Measurements from ENCODE around the gene AGMO.
"Not testable (repeated sequence)": the region's sequence is repeated elsewhere in the genome, so short reads cannot be mapped to it uniquely, and the experiment has no call there.

The AGMO gene

DNA sequence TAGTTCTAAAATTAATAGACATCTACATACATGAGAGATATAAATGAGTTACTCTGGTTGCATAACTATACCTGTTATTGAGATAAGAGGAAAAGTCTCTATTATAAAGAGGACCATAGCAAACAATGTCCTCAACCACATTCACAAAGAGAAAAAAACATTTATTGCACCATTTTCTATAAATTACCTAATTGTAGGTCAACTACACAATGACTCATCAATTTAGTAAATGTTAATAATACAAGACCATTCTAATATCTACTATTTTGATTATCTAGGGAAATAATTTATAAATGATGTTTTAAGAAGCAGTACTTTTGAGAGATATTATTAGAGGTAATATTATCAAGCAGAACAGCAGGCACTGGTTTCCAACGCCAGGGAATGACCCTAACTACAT, 246.1 kb downstream of the AGMO start:
- no peak for DNase-seq (ENCODE audit: low read depth in 3 of 3)

DNA sequence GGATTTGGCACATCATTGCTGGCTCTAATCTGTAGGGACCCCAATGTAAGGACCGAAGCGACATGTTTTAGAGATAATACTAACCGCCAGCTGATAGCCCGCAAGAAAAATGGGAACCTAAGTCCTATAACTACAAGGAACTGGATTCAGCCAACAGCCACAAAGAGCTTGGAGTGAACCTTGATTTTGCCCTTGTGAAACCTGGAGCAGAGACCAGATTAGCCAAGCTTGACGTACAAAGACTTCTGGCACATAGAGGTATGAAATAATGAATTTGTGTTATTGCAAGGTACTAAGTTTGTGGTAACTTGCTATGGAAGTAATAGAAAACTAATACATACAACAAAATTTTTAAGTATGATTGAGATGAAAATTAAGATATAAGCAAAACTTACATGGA, 246.9 kb downstream of the AGMO start:
- no peak for DNase-seq (ENCODE audit: low read depth in 3 of 3)

DNA sequence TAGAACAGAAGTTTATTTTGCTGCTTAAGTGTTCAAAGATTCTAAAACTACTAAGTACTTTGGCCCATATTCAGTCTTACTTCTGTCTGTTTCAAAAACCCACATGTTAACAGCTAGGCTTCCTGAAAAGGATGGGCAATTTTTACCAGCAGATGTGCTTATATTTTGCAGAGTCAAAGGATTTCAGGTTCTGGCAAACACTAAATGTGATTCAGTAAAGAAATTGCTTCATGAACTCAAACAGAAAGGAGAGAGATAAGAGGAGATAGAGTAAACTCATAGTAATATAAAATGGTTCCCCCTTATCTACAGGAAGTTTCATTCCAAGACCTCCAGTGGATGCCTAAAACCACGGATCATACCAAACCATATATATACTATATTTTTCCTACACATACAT, 248.5 kb downstream of the AGMO start:
- no peak for DNase-seq (ENCODE audit: low read depth in 3 of 3)

DNA sequence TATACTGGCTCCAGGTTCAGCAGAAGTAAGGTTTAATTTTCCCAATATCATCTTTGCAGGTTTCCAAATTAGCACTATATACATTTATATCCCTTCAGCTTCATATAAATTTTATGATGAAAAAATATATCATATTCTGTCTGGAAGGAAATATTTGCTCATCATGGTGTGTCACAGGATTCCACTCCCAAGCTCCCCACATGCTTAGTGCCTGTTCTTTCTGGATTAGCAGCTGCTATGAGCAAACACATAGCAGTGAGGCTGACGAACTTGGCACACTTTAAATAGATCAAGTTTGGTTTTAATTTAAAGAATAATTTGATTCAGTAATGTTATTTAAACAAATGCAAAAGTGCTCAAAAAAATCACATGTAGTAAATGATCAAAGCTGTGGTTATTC, 251.9 kb downstream of the AGMO start:
- no peak for DNase-seq (ENCODE audit: low read depth in 3 of 3)

DNA sequence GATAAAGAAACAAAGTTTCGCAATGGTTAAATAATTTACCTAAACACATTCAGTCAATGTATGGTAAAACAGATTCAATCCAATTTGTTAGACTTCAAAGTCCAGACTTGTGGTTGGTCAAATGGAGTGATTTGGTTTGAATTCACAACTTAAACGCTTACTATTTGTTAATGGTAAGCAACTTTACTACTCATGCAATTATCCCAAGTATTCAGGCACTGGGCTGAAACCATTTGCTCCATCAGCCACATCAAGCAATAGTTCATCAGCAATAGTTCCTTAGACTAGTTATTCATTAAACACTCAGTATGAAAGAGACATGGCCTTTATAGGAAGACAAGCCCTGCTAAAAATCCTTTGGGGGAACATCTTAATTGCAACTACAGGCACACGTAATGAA, 253.0 kb downstream of the AGMO start:
- DNase-seq (ENCODE audit: low read depth in 3 of 3): no peak

DNA sequence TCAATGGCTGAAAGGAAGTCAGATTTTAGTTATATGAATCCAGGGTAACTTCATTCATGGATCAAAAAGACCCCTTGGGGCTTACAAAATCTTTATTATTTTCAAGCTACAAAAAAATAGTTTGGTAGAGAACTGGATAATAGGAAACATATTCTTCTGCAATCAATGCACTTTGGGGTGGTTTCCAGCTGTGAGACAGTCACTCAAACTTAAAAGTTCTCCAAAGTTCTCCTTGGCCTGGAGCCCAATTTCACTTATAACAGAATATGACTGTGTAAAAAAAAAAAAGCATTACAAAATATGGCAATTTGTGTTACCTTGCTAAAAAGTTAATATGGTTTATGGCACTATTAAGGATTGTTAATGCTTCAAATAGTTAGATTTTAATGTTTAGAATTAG, 255.5 kb downstream of the AGMO start:
- no peak for DNase-seq (ENCODE audit: low read depth in 3 of 3)

DNA sequence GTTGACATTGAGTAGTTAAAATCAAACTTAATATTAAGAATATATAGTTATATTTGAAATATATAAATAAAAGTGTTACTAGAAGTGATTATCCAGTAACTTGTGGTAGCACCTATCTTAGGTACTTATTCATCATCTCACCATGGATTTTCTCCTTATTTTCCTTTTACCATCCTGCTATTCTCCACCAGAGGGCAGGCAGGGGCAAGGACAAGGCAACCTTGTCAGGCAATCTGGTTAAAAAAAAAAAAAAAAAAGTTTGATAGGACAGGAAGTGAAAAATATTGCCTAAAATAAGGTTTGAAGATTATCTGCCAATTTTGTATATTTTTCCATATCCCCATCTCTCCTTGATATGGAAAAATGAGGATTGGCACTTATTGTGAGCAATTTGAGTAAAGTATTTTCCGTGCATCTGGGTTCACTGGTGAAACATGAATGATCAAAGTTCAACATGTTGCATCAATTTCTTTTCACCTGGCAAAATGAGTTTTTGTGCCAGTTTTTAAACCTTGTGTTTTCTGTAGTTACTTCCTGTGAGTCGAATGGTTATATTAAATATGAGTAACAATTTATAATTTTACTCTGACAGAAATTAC, 256.7 kb downstream of the AGMO start:
- no peak for DNase-seq (ENCODE audit: low read depth in 3 of 3)

DNA sequence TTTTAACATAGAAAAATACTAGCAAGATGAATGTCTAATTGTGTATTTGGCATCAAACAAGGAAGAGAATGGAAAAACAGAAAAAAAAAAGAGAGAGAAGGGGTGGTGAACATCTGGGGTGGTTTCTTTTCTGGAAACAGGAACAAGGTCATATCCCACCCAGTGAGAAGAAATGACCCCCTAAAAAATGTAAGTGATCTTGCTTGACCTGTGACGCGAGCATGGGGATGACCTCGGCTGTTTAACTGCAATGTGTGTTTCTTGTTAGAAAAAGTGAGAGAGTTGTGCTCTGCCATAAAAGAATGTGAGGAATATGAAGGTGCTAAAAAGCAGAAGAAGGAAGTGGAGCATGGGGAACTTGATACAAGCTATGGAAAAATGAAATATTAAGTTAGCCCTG, 258.5 kb downstream of the AGMO start:
- no peak for DNase-seq (ENCODE audit: low read depth in 3 of 3)

DNA sequence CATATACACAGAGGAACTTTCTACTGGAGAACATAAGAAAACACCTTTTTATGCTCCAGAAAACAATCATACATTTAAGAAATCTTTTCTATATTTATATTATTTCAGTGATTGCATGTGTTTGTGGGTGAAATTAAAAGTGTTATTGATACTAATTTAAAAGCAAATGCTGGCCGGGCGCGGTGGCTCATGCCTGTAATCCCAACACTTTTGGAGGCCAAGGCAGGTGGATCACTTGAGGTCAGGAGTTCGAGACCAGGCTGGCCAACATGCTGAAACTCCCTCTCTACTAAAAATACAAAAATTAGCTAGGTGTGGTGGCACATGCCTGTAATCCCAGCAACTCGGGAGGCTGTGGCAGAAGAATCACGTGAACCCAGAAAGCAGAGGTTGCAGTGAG, 260.8 kb downstream of the AGMO start:
- DNase-seq (ENCODE audit: low read depth in 3 of 3): not testable (repeated sequence)

DNA sequence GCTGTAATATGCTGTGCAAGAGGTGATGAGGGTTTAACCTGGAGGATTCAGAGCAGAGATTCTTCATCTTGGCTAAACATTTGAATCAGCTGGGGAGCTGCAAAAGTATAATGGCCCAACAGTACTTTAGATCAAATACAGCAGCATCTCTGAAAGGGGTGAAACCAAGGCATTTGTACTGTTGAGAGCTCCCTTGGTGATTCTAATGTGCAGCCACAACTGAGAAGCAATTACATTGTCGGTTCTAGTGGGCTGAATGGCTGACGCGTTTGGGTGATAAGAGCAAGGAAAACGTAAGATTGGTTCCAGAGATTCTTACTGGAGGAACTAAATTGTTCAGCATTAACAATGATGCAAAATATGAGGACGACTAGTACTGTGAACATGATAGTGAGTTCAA, 269.7 kb downstream of the AGMO start:
- DNase-seq (ENCODE audit: low read depth in 3 of 3): no peak

DNA sequence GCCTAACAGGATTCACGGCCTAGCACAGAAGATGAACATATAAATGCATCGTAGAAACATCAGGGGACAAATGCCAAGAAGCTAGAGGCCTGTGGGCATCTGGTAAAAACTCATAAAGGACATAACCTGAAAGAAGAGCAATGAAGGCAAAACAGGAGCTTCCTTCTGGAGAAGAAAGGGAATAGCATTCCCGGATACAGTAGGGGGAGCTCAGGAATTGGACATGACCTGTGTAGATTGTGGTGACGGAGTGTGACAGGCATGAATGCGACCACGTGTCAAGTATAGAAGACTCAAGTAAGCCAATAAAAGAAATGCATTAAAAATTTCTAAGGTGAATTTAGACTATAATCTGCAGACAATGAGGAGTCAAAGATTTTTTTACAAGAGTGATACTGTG, 270.1 kb downstream of the AGMO start:
- no peak for DNase-seq (ENCODE audit: low read depth in 3 of 3)

DNA sequence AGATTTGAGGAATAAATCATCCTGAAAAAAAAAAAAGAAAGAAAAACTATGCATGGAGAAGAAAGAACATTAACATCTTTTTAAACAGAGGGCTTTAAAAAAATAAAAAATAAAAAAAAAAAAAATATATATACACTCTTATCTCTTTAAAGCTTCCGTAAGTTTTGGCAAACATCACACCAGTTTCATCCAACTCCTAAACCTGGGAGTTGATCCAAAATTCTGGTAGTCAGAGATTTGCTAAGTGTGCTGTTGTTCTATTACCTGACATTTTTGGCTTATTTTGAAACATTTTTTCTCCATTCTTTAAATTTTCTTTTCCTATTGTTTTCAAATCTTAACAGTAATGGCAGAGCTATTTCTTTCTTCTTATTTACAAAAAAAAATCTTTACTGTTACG, 273.1 kb downstream of the AGMO start:
- no peak for DNase-seq (ENCODE audit: low read depth in 3 of 3)

DNA sequence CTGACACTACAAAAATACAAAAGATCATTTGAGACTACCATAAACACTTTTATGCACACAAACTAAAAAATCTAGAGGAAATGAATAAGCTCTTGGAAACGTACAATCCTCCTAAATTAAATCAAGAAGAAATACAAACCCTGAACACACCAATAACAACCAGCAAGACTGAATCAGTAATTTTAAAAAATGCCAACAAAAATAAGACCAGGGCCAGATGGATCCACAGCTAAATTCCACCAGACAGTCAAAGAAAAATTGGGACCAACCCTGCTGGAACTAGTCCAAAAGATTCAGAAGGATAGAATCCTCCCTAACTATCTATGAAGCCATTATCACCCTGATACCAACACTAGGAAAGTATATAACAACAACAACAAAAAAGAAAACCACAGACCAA, 277.4 kb downstream of the AGMO start:
- no peak for DNase-seq (ENCODE audit: low read depth in 3 of 3)

DNA sequence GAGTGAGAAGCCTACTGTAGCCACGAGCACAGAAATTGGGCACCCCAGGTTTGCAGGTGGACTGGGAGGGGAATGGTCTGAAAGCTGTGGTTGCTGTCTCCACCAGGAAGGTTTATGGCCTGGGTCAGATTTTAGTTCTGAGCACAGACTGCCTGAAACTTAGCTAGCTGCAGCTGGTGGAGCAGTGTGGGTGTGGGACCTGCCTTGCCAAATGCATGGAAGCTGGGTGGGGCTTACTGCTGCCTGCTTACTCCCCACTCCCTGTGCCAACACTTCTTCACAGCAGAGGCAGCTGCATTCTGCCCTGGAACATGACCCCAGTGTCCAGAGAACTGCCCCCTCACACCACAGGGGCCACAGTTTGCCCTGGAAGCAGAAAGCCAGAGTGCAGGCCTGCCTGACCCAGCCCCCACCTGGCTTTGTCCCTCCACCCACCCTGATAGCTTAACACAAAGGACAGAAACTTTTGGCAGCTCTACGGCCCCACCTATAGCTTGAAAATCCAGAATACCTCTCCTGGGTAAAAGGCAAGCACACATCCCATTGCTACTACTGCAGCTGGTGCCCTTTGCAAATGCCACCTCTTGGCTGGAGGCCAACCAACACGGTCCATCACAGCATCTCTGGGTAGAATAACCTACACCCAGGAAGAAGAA, 281.6 kb downstream of the AGMO start:
- no peak for DNase-seq (ENCODE audit: low read depth in 3 of 3)

DNA sequence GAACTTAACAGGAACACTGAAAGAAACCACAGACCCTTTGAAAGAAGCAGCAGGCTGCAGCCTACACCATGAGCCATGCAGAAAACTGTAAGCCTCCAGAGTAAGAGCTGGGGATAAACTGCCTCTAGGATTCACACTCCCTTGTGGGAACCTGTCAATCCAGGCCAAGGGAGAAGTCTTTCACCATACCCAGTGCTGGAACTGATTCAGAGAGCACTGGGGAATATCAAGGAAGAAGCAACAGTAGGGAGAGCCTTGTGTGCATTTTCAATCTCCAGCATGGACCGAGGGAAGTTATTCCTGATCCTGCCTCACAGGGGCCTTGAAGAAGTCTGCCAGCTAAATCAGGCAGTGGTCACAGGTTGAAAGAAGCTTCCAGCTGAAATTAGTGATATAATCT, 282.2 kb downstream of the AGMO start:
- DNase-seq (ENCODE audit: low read depth in 3 of 3): no peak

DNA sequence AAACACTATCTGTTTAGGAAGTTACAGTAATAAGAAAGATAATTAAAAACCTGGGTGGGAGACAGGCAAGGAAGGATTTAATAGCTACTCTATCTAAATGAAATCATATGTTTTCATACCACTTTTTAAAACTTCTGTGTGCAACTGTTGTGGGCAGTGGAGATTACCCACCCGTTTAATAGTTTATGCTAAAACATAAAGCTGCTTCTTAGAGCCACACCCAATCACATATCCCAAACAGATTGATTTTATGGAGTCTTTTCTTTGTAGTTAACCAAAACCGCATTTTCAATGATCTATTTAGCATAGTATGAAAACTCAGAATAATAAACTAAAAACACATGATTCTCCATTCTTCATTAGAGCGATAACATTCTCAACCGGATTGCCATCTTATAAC, 304.1 kb downstream of the AGMO start:
- no peak for DNase-seq (ENCODE audit: low read depth in 3 of 3)

DNA sequence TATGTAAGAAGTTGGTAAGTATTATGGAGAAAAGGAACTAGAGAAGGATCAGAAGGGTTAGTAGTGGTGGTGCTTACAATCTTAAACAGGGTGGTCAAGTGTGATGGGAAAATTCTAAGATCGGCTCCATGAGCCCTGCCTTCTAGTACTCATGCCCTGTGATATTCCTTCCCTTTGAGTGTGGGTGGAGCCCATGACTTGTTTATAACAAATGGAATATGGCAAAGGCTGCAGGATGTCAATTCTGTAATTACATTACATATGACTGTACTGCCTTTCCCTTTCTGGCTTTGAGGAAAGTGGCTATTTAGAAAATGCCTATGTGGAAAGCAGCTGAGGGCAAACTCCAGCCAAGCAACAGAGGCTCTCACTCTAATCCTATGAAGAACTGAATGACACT, 309.6 kb downstream of the AGMO start:
- no peak for DNase-seq (ENCODE audit: low read depth in 3 of 3)

DNA sequence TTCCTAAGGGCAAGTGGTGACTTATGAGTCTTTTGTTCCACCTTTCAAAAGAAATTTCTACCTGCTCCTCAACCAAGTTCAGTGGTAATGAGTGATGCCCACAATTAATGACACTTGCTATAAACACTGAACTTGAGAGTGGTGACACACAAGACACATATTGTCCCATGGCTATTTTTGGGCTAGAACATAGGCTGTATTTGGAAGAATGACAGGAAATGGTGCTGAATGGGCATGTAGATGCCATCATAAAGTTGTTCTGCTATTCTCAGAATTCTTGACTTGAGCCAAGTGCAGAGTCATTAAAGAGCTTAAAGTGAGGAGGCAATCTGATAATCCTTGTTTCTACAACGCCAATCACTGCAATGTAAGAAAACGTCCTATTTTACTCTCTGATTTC, 313.3 kb downstream of the AGMO start:
- DNase-seq (ENCODE audit: low read depth in 3 of 3): no peak

DNA sequence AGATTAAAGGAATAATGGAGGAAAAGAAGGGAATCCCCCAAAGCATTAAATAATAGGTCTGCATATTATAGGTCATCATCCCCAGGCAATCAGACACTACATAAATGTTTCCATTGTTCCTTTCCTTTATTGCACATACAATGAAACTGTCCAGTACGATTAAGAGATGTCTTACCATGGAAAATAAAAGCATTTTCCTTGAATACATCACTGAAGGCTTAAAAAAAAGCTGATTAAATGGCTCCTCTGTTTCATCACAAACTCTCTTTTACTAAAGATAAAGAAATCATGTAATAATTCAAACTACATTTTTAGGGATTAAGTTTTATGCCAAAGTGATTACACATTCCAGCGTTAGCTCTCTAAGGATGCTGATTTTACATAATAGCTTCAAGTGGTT, 316.0 kb downstream of the AGMO start:
- DNase-seq (ENCODE audit: low read depth in 3 of 3): no peak

DNA sequence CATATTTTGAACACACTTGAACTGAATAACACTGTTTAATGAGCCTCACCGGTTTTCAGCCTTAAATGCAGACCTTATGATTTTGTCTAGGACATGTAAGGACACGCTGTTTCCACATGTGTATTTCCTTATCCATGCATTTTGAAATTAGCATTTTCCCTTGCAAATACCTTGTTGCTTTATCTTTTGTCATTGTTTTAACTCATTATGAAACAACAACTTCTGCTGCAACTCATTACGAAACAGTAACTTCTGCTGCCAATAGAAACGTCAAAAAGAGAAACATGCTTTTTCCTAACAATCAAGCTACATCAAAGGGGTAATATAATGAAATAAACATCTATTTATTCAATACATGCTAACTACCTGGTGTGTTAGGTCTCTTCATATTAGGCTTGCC, 322.0 kb downstream of the AGMO start:
- DNase-seq (ENCODE audit: low read depth in 3 of 3): no peak

DNA sequence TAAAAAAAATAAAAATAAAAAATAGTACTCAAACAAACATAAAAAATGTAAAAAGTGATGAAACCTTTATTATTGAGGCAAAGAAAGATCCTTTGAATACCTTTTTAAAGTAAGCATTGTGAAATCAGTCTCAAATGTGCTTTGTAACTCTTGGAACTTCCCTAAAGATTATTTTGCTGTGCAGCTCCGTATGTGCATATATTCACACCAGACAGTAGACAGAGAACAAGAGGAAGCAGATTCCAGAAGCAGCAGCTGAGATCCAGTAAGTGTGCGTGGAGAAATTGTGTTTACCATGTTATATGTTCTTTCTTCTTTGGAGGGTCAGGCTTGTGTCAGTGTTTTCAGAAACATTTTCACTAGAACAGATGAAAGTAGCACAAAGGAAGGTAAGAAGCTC, 324.9 kb downstream of the AGMO start:
- no peak for DNase-seq (ENCODE audit: low read depth in 3 of 3)

DNA sequence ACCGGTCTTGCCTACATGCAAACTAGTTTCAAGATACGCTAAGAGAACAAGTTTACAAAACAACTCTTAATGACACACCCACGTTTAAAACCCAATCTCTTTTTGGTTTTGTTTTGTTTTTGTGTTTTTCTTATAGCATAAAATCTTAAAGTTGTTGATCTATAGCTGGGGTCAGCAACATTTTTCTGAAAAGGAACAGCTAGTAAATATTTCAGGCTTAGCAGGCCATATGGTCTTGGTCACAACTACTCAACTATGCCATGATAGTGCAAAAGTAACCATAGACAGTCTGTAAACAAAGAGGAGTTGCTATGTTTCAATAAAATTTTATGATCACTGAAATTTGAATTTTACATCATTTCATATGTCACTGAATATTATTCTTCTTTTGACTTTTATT, 327.4 kb downstream of the AGMO start:
- no peak for DNase-seq (ENCODE audit: low read depth in 3 of 3)

DNA sequence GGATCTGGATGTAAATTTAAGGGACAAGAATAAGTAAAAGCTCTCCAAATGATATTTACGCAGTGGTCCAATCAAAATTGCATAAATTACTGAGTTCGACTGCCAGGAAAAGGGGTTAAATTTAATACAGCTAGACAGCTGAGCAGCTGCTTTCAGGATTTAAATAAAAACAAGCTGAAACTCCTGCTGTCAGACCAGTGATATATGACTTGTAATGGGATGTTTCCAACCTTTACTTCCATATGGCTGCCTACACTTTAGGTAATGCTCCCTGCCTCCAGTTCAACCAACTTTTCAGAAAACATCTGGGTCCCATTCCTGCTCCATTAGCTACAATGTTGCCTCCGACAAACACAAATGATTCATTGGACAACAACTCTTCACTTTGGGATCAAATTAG, 333.0 kb downstream of the AGMO start:
- no peak for DNase-seq (ENCODE audit: low read depth in 3 of 3)

DNA sequence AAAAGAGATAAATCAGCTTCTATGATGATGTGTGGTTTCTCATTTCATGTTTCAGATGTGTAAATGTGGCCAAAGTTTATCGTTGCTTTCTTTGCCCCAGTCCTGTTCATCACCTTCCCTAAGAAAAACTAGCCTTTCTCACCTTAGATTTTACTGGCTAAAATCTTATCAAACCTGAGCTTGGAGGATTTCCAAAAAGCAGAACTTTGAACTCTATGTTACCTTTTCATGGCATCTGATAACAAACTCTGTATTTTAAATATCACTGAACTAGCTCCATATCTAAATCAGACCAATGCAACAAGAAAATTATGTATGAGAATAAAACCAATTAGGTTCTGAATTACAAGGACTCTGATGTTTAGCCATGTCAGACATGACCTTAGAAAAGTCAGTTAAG, 335.8 kb downstream of the AGMO start:
- DNase-seq (ENCODE audit: low read depth in 3 of 3): no peak

All from stimulated activated CD4-positive, alpha-beta T cell treated with anti-CD3 and anti-CD28 coated beads, TNF-alpha, amount 100 ng/mL, for 4 hours (primary cell).